Lower lobe of right lung (tissue), 2 donors: ENCODE measurements around the gene HHIP. TPM values are rescaled to one million over a fixed set of nuclear protein-coding genes. Genes with fewer than 3 reads are reported as not detected.
A peak's percentile ranks its signal among the peaks of the same experiment; 100 is the strongest.

Experiments
- ATAC-seq, 2 donors: fragments of 200-7000 bp; cut with Tn5 transposase; one replicate each; pipeline ENCODE4 v1.9.1; 2020 to 2022; ENCODE audit warnings: mild to moderate bottlenecking in 2 of 2, moderate library complexity in 2 of 2
- DNase-seq: peaks from one replicate; pipeline ENCODE4 v3.0.0-alpha.2; 2020
- H3K27ac ChIP-seq: fragments of 200-600 bp; one replicate; pipeline ENCODE4 v1.8.0; 2022
- H3K27me3 ChIP-seq: fragments of 200-600 bp; one replicate; pipeline ENCODE4 v1.8.0; 2022; ENCODE audit warnings: low read depth
- H3K36me3 ChIP-seq: fragments of 200-600 bp; one replicate; pipeline ENCODE4 v1.8.0; 2022; ENCODE audit warnings: mild to moderate bottlenecking
- H3K4me1 ChIP-seq: fragments of 200-600 bp; one replicate; pipeline ENCODE4 v1.8.0; 2022
- H3K4me3 ChIP-seq: fragments of 200-600 bp; one replicate; pipeline ENCODE4 v1.8.0; 2022; ENCODE audit warnings: mild to moderate bottlenecking
- H3K9me3 ChIP-seq: fragments of 200-600 bp; one replicate; pipeline ENCODE4 v1.8.0; 2022
- intact Hi-C: fragments of 100-400 bp; cut with DNase I; formaldehyde crosslinking; loops from one replicate; pipeline ENCODE4 v1.11.0; 2022
- total RNA-seq: library from RNA; stranded (reverse); fragmentation: NEBNext Ultra II Directional; extraction: Animal tissue kit (Norgen Biotek cat#: 25700); gene quantifications from one replicate; pipeline ENCODE4 v1.2.1, GENCODE V29; 2021
- TF ChIP-seq, protein P1 (sequence below): fragments of 200-600 bp; IDR thresholded peaks from one replicate; pipeline ENCODE4 v1.8.0; 2022; ENCODE audit warnings: antibody characterized with exemption, mild to moderate bottlenecking
- donor health status: DM: no; HTN: yes; CAD: no; lungs with severe emphysema.

HHIP gene
- total RNA-seq, 1 donor from 2014 or later: 172 TPM

DNA sequence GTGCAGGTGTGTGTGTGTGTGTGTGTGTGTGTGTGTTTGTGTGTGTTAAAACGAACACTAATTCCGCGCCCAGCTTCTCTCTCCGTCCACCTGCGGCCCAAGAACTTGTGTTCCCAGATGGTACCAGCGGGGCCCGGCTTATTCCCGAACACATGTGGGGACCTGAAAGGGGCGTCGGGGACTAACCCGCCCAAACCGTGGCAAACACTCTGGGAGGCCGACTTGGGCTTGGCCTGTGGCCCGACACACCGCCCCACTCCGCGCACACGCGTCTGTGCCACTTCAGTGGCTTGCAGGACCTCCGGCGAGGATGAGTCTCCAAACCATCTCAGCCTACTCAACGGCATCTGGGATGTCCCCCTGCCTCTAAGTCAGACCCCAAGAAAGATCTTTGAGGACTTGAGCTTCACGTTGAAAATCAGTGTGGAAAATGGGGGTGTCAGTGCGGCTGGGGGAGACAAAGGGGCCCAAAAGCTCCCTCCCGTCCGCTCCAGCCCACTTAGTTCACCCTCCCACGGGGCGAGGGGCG is 790 bp upstream of the HHIP start:
- Histone ChIP-seq H3K4me1 (peaks cover 13% of the 10 kb centered on the region), H3K36me3 (no peaks in the 10 kb centered on the region), H3K9me3 (no peaks in the 10 kb centered on the region), H3K4me3 (peak overlapping the region; percentile 55), H3K27ac (peak overlapping the region; percentile 61), H3K27me3 (peaks cover 43% of the 10 kb centered on the region)
- ATAC-seq: peak; percentile 65 to 66
- intact Hi-C loops: no loop called here
- TF ChIP-seq, protein P1, sequence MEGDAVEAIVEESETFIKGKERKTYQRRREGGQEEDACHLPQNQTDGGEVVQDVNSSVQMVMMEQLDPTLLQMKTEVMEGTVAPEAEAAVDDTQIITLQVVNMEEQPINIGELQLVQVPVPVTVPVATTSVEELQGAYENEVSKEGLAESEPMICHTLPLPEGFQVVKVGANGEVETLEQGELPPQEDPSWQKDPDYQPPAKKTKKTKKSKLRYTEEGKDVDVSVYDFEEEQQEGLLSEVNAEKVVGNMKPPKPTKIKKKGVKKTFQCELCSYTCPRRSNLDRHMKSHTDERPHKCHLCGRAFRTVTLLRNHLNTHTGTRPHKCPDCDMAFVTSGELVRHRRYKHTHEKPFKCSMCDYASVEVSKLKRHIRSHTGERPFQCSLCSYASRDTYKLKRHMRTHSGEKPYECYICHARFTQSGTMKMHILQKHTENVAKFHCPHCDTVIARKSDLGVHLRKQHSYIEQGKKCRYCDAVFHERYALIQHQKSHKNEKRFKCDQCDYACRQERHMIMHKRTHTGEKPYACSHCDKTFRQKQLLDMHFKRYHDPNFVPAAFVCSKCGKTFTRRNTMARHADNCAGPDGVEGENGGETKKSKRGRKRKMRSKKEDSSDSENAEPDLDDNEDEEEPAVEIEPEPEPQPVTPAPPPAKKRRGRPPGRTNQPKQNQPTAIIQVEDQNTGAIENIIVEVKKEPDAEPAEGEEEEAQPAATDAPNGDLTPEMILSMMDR: no peak
- peak; percentile 53 for DNase-seq

DNA sequence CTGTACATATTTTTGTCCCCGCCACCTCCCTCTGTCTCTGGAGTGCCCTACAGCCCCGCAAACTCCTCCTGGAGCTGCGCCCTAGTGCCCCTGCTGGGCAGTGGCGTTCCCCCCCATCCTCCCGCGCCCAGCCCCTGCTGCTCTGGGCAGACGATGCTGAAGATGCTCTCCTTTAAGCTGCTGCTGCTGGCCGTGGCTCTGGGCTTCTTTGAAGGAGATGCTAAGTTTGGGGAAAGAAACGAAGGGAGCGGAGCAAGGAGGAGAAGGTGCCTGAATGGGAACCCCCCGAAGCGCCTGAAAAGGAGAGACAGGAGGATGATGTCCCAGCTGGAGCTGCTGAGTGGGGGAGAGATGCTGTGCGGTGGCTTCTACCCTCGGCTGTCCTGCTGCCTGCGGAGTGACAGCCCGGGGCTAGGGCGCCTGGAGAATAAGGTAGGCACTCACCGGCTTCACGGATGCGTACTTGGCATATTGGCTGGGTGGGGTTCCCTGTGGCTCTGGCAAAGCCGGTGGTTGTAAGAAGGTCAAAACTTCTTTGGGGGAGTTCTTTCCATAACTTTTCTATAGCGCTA is 653 bp downstream of the HHIP start:
- Histone ChIP-seq H3K36me3 (no peaks in the 10 kb centered on the region), H3K4me3 (peak overlapping the region; percentile 55), H3K9me3 (no peaks in the 10 kb centered on the region), H3K27ac (peak overlapping the region; percentile 53), H3K27me3 (peaks cover 44% of the 10 kb centered on the region), H3K4me1 (peaks cover 13% of the 10 kb centered on the region)
- TF ChIP-seq, protein P1: no peak
- DNase-seq (no peak), ATAC-seq (peak; percentile 43 to 53)
- intact Hi-C loops: no loop called here

DNA sequence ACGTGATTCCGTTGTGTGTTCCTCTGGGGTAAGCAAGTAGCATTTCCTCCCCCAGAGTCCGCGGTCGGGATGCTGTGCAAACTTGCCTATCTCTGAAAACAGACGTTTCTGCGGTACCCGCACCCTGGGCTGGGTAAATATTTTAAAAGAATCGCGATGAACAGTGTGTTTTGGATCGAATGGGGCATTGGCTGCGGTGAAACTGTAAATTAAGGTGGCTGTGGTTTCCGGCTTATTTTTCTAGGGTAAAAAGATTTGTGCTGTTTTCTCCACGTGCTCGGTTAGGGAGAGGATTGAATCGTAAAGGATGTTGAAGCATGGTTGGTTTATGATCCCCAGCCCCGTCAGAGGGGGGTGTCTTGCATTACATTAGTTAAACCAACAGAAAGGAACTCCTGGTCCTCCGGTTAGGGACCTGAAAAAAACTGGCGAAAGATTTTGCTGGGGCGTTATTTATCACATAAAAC is 1.2 kb downstream of the HHIP start:
- peaks cover 13% of the 10 kb centered on the region for H3K4me1 ChIP-seq
- H3K27ac ChIP-seq: no peak overlapping the region
- H3K27me3 ChIP-seq: peaks cover 44% of the 10 kb centered on the region
- H3K4me3 ChIP-seq: peak overlapping the region; percentile 55
- TF ChIP-seq, protein P1: no peak
- H3K9me3 ChIP-seq: no peaks in the 10 kb centered on the region
- DNase-seq (no peak), ATAC-seq (no peak)
- H3K36me3 ChIP-seq: no peaks in the 10 kb centered on the region
- intact Hi-C loops: no loop called here

DNA sequence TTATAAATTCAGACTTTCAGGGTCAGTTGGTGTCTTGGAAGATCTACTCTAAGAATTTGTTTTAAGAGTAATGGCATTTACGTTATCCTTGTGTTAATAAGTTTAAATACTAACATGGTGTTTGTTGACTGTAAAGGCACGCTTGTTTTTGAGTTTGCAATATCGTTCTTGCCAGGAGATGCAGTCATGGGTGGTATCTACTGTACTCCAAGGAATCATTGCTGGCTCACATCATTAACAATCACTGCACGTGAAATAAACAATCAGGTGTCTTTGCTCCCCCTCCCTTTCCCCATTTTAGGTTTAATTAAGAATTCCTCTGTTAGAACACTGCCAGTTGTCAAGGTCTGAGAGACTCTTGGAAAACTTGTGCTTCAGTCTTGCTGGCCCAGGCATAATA is 1.6 kb downstream of the HHIP start:
- H3K4me3 ChIP-seq: peak overlapping the region; percentile 55
- ATAC-seq: no peak
- no peaks in the 10 kb centered on the region for H3K36me3 ChIP-seq
- no peaks in the 10 kb centered on the region for H3K9me3 ChIP-seq
- peaks cover 13% of the 10 kb centered on the region for H3K4me1 ChIP-seq
- no peak overlapping the region for H3K27ac ChIP-seq
- TF ChIP-seq, protein P1: no peak
- DNase-seq: no peak
- intact Hi-C loops: no loop called here
- H3K27me3 ChIP-seq: peaks cover 44% of the 10 kb centered on the region

DNA sequence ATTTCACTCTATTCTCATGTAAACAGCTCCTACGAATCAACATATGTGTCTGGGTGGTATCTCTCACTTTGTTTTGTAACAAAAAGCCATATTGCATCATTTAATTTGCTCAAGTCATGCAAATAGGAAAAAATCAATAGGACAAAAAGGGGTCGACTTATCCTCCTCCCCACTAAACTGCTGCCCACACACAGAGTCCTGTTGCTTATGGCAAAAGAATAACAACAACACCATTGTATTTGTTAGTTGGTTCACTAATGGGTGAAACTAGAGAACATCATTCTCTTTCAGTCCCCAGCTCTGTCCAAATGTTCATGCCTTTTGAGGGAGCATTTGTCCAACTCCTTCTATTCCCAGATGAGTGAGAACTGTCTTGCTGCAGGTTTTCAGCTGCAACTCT is 2.1 kb downstream of the HHIP start:
- Histone ChIP-seq H3K9me3 (no peaks in the 10 kb centered on the region), H3K4me1 (peaks cover 13% of the 10 kb centered on the region), H3K4me3 (peak overlapping the region; percentile 55), H3K27me3 (peaks cover 44% of the 10 kb centered on the region), H3K36me3 (no peaks in the 10 kb centered on the region), H3K27ac (no peak overlapping the region)
- TF ChIP-seq, protein P1: no peak
- ATAC-seq (no peak), DNase-seq (no peak)
- intact Hi-C loops: no loop called here
